ENCODE measurements around the gene TAF11L14. TPM values are rescaled to one million over a fixed set of nuclear protein-coding genes. Genes with fewer than 3 reads are reported as not detected.
"Not testable (repeated sequence)": the region's sequence is repeated elsewhere in the genome, so short reads cannot be mapped to it uniquely, and the experiment has no call there.

The TAF11L14 gene
- polyA plus RNA-seq (ENCODE audit: insufficient read length in 4 of 4), result not detected

- no peak for DNase-seq (ENCODE audit: low read depth in 4 of 4, low spot score in 3 of 4)
Observed at GRCh38 chr5:17634160-17634559, at the start of gene TAF11L14. Gene TAF11L14 (plus strand): TSS chr5:17634460.

- DNase-seq (ENCODE audit: low read depth in 4 of 4, low spot score in 3 of 4), result not testable (repeated sequence)
Observed at GRCh38 chr5:17585658-17586057, 48.6 kb upstream of the TAF11L14 start, which contains the start of gene TAF11L7. Gene TAF11L7 (minus strand): TSS chr5:17585758.

- not testable (repeated sequence) for DNase-seq (ENCODE audit: low read depth in 4 of 4, low spot score in 3 of 4)
Observed at GRCh38 chr5:17590860-17591259, 43.4 kb upstream of the TAF11L14 start, which contains the start of gene TAF11L8. Gene TAF11L8 (minus strand): TSS chr5:17590960.

GRCh38 chr5:17594255-17594654 is 40.0 kb upstream of the TAF11L14 start, which contains the start of gene TAF11L9:
Gene TAF11L9 (minus strand): TSS chr5:17594394.
- DNase-seq (ENCODE audit: low read depth in 4 of 4, low spot score in 3 of 4), result not testable (repeated sequence)

- DNase-seq (ENCODE audit: low read depth in 4 of 4, low spot score in 3 of 4), result not testable (repeated sequence)
Observed at GRCh38 chr5:17597728-17598127, 36.5 kb upstream of the TAF11L14 start, which contains the start of gene TAF11L10. Gene TAF11L10 (minus strand): TSS chr5:17597828.

GRCh38 chr5:17603880-17604279 is 30.4 kb upstream of the TAF11L14 start, which contains the start of gene TAF11L11:
Gene TAF11L11 (plus strand): TSS chr5:17604183.
- not testable (repeated sequence) for DNase-seq (ENCODE audit: low read depth in 4 of 4, low spot score in 3 of 4)

- DNase-seq (ENCODE audit: low read depth in 4 of 4, low spot score in 3 of 4), result no peak
Observed at GRCh38 chr5:17604951-17605350, 29.3 kb upstream of the TAF11L14 start.

- not testable (repeated sequence) for DNase-seq (ENCODE audit: low read depth in 4 of 4, low spot score in 3 of 4)
Observed at GRCh38 chr5:17607461-17607860, 26.8 kb upstream of the TAF11L14 start.

GRCh38 chr5:17610092-17610491 is 24.2 kb upstream of the TAF11L14 start, which contains the start of gene TAF11L12:
Gene TAF11L12 (plus strand): TSS chr5:17610392.
- not testable (repeated sequence) for DNase-seq (ENCODE audit: low read depth in 4 of 4, low spot score in 3 of 4)

- DNase-seq (ENCODE audit: low read depth in 4 of 4, low spot score in 3 of 4), result no peak
Observed at GRCh38 chr5:17614872-17615605, 19.2 kb upstream of the TAF11L14 start.

- no peak for DNase-seq (ENCODE audit: low read depth in 4 of 4, low spot score in 3 of 4)
Observed at GRCh38 chr5:17619354-17619753, 14.9 kb upstream of the TAF11L14 start.

GRCh38 chr5:17620627-17621026 is 13.6 kb upstream of the TAF11L14 start:
- no peak for DNase-seq (ENCODE audit: low read depth in 4 of 4, low spot score in 3 of 4)

GRCh38 chr5:17625686-17626085 is 8.6 kb upstream of the TAF11L14 start:
- DNase-seq (ENCODE audit: low read depth in 4 of 4, low spot score in 3 of 4), result no peak

GRCh38 chr5:17631788-17632187 is 2.5 kb upstream of the TAF11L14 start, which contains the start of gene TAF11L13:
Gene TAF11L13 (plus strand): TSS chr5:17632088.
- DNase-seq (ENCODE audit: low read depth in 4 of 4, low spot score in 3 of 4), result not testable (repeated sequence)

- DNase-seq (ENCODE audit: low read depth in 4 of 4, low spot score in 3 of 4), result not testable (repeated sequence)
Observed at GRCh38 chr5:17649232-17649631, 15.0 kb downstream of the TAF11L14 start.

- DNase-seq (ENCODE audit: low read depth in 4 of 4, low spot score in 3 of 4), result not testable (repeated sequence)
Observed at GRCh38 chr5:17655201-17655759, 21.0 kb downstream of the TAF11L14 start.

- DNase-seq (ENCODE audit: low read depth in 4 of 4, low spot score in 3 of 4), result no peak
Observed at GRCh38 chr5:17655921-17656320, 21.7 kb downstream of the TAF11L14 start.

GRCh38 chr5:17663182-17663581 is 28.9 kb downstream of the TAF11L14 start:
- no peak for DNase-seq (ENCODE audit: low read depth in 4 of 4, low spot score in 3 of 4)

- no peak for DNase-seq (ENCODE audit: low read depth in 4 of 4, low spot score in 3 of 4)
Observed at GRCh38 chr5:17665836-17666235, 31.6 kb downstream of the TAF11L14 start.

GRCh38 chr5:17666726-17667235 is 32.5 kb downstream of the TAF11L14 start:
- no peak for DNase-seq (ENCODE audit: low read depth in 4 of 4, low spot score in 3 of 4)

- no peak for DNase-seq (ENCODE audit: low read depth in 4 of 4, low spot score in 3 of 4)
Observed at GRCh38 chr5:17670353-17670752, 36.1 kb downstream of the TAF11L14 start.
